ENCODE measurements around the gene SLC2A5.
A peak's percentile ranks its signal among the peaks of the same experiment; 100 is the strongest.
"Not testable (repeated sequence)": the region's sequence is repeated elsewhere in the genome, so short reads cannot be mapped to it uniquely, and the experiment has no call there.

Gene SLC2A5

GRCh38 chr1:9004700-9005394 lies 64.6 kb downstream of the SLC2A5 start:
- DNase-seq (ENCODE audit: low spot score) = peak; percentile 93

GRCh38 chr1:9004031-9004699 lies 65.3 kb downstream of the SLC2A5 start:
- DNase-seq (ENCODE audit: low spot score) = no peak

- not testable (repeated sequence) for DNase-seq (ENCODE audit: low spot score)
These were observed 67.2 kb downstream of the SLC2A5 start for GRCh38 chr1:9002215-9002560.

DNA sequence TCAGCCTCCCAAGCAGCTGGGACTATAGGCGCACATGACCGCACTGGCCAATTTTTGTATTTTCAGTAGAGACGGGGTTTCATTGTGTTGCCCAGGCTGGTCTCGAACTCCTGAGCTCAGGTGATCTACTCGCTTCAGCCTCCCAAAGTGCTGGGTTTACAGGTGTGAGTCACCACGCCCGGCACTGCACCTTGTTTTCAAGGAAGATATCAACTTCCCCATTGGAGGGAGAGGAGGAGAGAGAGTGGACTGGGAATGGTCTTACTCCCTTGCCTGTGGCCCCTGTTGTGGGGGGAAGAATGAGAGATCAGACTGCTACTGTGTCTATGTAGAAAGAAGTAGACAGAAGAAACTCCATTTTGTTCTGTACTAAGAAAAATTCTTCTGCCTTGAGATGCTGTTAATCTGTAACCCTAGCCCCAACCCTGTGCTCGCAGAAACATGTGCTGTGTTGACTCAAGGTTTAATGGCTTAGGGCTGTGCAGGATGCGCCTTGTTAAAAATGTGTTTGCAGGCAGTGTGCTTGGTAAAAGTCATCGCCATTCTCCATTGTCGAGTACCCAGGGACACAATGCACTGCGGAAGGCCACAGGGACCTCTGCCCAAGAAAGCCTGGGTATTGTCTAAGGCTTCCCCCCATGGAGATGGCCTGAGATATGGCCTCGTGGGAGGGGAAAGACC lies 67.8 kb downstream of the SLC2A5 start:
- not testable (repeated sequence) for DNase-seq (ENCODE audit: low spot score)

GRCh38 chr1:8993962-8994675 lies 75.3 kb downstream of the SLC2A5 start:
- not testable (repeated sequence) for DNase-seq (ENCODE audit: low spot score)

- no peak for DNase-seq (ENCODE audit: low spot score)
These were observed 76.3 kb downstream of the SLC2A5 start for GRCh38 chr1:8992936-8993687.

- no peak for DNase-seq (ENCODE audit: low spot score)
These were observed 79.6 kb downstream of the SLC2A5 start for GRCh38 chr1:8989821-8990220.

DNA sequence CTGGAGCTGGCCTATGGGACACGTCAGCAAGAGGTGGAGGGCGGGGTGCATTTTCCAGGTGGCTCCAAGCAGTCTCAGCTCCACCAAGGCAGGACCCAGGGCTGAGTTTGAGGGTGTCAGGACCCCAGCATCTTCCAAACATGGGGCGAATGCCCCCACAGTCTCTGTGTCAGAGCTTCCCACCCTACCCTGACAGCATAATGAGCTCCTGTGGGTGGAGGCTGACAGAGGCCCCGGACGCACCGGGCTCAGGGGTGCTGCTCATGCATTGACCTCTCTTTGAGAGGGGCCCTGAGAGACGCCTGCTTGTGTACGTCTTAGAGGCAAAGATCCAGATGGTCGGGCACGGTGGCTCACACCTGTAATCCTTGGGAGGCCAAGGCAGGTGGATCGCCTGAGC lies 80.4 kb downstream of the SLC2A5 start:
- no peak for DNase-seq (ENCODE audit: low spot score)

- no peak for DNase-seq (ENCODE audit: low spot score)
These were observed 80.8 kb downstream of the SLC2A5 start for GRCh38 chr1:8988618-8988967.

GRCh38 chr1:8987881-8988617 lies 81.4 kb downstream of the SLC2A5 start:
- peak; percentile 77 for DNase-seq (ENCODE audit: low spot score)

- no peak for DNase-seq (ENCODE audit: low spot score)
These were observed 82.6 kb downstream of the SLC2A5 start for GRCh38 chr1:8986814-8987190.

DNA sequence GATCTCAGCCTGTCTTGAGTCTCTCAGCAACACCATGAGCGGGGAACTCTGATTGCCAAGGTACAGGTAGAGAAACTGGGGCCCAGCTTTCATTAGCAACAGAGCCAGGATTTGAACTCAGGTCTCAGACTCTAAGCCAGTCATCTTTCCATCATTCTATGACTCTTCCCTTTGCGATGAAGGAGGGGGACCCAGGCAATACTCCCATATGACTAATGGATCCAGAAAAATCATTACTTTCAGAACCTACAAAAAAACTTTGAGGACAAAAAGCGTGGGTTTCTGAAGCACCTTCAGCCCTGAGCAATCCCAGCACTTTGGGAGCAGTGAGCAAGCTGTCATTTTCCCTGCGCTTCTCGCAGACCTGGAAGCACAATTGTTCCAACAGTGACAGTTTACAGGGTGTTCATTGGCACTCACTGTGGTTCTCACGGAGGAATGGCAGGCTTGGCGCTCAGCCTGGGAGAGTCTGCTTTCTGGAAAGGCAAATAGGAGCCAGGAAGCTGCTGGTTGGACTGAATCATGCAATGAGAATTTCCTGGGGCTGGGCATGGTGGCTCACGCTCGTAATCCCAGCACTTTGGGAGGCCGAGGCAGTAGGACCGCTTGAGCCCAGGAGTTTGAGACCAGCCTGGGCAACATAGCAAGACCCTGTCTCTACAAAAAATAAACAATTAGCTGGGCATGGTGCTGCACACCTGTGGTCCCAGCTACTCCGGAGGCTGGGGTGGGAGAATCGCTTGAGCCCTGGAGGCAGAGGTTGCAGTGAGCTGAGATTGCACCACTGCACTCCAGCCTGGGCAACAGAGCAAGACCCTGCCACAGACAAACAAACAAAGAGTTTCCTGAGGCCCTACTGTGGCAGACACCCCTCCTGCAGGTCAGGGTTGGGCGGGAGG lies 83.3 kb downstream of the SLC2A5 start:
- DNase-seq (ENCODE audit: low spot score) = peak; percentile 92
